CD4-positive, alpha-beta T cell treated with Interleukin-1 beta for 1 hour (primary cell): Measurements from ENCODE around the gene FAM185A.
"Not testable (repeated sequence)": the region's sequence is repeated elsewhere in the genome, so short reads cannot be mapped to it uniquely, and the experiment has no call there.

Experiments
- DNase-seq, 2 donors: peaks; one replicate each; pipeline ENCODE4 v3.0.0-alpha.2; 2020 to 2022

Gene FAM185A

GRCh38 chr7:102780926-102781325, 32.1 kb downstream of the FAM185A start:
- DNase-seq = not testable (repeated sequence)

DNA sequence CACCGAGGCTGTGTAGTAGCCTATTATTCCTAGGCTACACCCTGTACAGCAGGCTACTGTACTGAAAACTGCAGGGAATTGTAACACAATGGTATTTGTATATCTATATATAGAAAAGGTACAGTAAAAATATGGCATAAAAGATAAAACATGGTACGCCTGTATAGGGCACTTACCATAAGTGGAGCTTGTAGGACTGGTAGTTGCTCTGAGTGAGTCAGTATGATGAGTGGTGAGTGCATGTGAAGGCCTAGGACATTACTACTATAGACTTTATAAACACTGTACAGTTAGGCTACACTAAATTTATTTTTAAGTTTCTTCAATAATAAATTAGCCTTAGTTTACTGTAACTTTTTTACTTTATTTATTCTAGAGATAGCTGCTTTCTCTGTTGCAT, 40.0 kb downstream of the FAM185A start:
- DNase-seq = not testable (repeated sequence)

- not testable (repeated sequence) for DNase-seq
Measured at GRCh38 chr7:102790364-102791100, 41.7 kb downstream of the FAM185A start.

- not testable (repeated sequence) for DNase-seq
Measured at GRCh38 chr7:102791367-102791766, 42.6 kb downstream of the FAM185A start.

DNA sequence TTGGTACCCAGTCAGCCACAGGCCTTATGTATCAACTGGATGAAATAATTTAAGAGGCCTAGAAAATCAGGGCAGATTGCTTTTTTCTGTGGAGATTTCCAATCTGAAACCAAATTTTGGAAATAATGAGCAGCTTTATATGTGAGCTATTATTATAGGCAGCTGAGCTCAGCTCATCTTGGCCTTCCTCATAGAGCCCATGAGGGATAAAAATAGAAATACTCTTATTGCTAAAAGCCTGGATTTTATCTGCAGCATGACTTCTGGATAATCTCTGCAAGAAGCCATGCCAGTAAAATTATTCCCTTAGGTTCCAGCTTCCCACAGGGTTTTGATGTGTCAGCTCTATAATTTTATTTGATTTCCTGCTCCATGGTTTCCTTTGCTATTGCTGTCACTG, 43.0 kb downstream of the FAM185A start:
- not testable (repeated sequence) for DNase-seq

DNA sequence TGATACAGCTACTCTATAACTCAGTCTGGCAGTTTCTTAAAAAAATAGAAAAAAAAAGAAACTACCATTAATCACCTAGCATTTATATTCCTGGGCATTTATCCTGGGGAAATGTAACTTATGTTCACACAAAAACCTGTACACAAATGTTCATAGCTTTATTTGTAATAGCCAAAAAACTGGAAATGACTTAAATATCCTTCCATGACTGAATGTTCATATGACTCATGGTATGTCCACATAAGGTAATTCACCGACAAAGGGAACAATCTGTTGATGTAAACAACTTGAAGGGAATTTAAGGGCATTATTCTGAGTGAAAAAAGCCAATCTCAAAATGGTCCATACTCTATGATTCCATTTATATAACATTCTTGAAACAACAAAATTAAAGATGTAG, 45.8 kb downstream of the FAM185A start:
- not testable (repeated sequence) for DNase-seq

- not testable (repeated sequence) for DNase-seq
Measured at GRCh38 chr7:102795987-102796595, 47.3 kb downstream of the FAM185A start.

GRCh38 chr7:102806613-102807012, 57.8 kb downstream of the FAM185A start:
- no peak for DNase-seq

GRCh38 chr7:102810916-102811315, 62.1 kb downstream of the FAM185A start:
- no peak for DNase-seq

DNA sequence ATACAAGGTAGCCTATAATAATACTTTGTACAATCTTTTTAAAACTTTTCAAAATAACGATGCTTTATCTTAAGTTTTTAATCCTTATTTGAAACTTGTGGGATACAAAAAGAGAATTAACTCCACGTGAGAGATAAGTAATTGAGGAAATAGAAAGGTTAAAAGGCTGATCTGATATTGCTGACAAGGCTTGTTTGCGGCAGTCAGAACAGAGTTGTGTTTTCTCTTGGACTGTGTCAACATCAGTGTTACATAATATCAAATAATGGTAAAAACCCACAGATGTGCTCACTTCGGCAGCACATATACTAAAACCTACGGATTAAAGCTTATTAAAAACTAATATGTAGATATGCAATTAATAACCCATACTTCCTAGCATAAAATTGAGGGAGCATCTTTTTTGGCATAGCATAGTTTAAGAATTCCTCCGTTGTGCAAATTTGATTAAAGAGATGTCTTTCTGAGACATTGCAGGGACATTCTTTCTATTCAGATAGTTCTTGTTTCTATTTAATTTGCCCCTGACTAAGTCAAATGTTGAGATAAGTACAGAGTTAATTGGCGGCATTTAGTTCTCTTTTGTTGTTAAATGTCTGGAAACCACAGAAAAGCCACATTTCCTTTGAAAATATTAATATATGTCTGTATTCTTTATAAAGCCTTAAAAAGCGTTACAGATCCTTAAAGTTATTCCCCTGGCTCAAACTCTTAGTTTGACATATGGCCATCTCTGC, 63.3 kb downstream of the FAM185A start:
- no peak for DNase-seq

DNA sequence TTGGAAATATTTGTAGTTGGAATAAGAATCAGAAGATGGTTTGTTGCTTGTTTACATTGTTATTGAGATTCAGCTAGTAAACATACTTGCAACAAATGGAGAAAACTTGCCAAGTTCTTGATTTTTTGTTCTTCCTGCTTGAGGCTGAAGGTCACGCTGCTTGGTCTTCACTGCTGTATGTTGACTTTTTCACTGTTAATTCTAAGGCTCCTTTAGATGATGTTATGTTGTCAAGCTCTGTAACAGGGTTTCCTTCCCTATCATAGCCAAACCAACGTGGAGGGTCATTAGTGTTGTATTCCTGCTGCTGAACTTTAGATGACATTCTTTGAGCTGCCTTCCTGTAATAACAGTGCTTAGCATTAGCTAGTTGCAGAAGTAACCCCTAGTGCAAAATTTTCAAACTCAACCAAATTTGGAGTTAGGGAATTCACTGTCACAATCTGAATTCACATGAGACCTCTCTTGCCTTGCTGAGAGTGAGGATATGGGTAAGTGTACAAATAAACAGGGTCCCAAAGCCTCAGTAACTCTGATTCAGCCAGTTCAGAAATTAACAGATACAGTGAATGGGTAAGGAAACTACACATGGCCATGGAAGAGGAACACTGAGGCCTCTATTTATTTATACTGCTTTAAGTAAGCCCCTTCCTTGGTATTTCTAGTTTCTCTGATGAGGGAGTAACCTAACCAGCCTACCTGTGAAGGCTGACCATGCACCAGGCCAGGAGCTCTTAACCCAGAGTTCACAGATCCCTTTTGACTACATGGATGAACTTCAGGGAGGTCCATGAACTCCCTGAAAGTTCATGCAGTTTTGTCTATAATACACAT, 64.6 kb downstream of the FAM185A start:
- DNase-seq = no peak

DNA sequence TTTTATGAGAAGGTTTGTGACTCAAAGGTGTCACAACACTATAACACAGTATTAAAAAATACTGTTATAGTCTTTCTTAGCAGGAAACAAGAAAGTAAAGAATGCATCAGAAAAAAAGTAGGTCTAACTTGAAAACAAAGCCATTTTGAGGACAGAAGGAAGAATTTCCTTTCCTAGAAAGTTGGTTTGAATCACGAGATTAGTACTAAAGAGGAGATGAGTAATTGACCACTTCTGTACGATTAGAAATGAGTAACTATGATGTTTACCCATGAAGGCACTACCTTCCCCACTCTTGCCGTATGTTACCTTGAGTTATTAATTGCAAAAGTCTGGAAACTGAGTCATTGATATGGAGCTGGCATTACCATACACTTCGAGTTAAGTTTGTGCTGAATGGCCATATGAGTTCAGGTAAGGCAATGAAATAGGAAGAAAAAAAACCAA, 65.2 kb downstream of the FAM185A start:
- no peak for DNase-seq

GRCh38 chr7:102817616-102818573, 69.1 kb downstream of the FAM185A start:
- no peak for DNase-seq

GRCh38 chr7:102819151-102819550, 70.4 kb downstream of the FAM185A start:
- DNase-seq = no peak

DNA sequence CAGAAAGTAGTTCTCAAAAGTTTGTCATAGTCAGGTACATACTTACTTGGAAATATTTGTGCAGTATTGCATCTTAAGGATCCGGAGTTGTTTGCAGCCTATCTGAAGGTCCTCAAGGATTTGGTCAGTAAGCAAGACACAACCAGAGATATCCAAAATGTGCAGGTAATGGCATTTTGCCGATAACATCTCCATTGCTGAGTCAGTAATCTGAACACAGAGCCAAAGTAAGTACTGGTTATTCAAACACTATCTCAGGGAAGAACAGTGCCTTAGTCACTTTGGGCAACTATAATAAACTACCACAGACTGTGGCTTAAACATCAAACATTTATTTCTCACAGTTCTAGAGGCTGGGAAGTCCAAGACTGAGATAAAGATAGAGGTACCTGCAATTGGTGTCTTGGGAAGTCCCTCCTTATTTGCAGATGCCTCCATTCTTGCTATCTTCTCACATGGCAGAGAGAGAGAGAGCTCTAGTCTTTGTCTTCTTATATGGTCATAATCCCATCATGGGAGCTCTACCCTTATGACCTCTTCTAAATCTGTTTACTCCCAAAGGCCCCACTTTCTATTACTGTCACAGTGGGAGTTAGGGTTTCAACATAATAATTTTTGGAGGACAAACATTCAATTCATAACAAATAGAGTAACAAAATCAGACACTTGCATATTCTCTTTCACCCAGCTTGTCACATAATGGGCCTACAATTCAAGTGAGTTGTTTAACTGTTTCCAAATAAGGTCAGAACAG, 73.4 kb downstream of the FAM185A start:
- no peak for DNase-seq

DNA sequence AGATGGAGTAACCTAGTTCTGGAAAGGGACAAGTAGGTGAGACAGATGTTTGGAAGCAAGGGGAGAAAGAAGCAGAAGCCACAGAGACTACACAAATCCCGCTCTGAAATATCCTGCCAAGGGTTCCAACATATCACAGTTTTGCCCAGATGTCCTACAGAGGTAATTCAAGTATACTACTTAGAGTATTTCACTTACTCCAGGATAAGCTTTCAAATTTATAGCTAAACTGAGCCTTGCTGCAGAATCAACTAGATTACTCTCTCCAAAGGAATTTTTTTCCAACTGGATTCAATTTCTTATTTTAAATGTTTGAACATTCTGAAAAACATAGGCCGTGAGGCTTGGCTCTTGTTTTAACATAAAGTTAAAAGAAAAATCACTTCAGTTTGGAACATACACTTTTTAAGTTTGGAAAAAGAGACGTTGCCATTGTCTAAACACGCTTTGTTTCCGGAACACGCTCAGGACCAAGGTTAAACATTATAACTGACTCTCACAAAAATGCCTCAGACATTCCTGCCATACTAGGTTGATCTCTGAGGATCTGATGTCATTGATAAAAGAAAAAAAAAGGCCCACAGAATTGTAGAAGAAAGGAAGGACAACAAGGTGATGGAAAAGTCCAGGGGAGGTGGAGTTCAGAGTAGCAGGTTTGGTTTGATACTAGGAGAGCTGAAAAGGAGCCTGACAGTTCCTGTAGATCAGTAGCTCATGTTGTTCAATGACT, 74.8 kb downstream of the FAM185A start:
- DNase-seq = no peak

DNA sequence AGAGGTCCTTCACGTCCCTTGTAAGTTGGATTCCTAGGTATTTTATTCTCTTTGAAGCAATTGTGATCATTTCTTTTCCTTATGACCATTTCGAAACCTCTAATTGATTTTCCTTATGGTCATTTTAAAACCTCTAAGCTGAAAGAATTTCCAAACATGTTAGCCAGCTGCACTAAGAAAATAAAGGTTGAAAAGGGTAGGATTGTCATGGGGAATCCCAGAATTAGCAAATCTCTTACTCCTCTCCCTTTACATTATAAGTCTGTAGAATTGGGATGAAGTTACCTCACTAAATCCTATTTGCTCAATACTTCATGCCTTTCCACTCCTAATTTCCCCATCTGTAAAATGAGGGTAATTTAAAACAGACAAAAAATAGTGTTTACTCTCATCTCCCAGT, 79.5 kb downstream of the FAM185A start:
- DNase-seq = no peak

- DNase-seq = no peak
Measured at GRCh38 chr7:102829075-102829474, 80.3 kb downstream of the FAM185A start.

DNA sequence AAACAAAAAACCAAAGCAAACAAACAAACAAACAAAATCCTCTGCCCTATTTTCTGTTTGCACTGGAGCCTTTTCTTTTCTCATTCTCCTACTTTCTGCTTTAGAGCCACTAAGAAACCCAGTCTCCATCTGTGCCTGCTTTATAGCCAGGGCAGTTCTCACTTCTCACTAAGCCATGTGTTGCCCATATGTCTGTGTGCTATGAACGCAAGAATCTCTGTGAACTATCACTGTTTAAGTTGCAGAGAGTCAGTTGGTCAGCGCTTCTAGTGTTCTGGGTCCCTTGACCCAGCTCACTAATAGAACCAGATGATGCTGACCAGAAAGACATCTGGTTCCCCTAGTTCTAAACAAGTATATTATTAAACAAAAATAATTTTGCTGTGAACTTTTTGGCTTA, 81.4 kb downstream of the FAM185A start:
- DNase-seq = no peak

DNA sequence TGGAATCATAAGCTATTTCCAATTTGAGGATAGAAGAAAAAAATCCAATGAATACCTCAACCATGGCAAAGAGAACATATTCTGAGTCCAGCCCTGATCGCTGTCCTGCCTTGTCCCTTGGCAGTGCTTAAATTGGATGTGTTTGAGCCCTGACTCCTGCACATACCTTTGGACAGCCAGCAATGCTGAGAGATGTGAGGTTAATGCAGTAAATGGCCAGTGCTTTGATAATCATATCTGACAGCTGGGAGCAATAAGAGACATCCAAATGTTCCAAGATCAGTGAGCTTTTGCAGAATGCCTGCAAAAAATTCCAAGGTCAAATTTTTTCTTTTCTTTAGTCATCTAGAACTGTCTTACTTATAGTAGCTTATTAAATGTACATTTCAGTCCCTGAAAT, 83.9 kb downstream of the FAM185A start:
- no peak for DNase-seq
